Kasumi-1 (cell line): ENCODE measurements around the gene TPT1.
"Not testable (repeated sequence)": the region's sequence is repeated elsewhere in the genome, so short reads cannot be mapped to it uniquely, and the experiment has no call there.

Experiments
- DNase-seq, 2 experiments: peaks; one replicate each; lab custom pipeline; 2025; lab: John Stamatoyannopoulos, UW

TPT1 gene

GRCh38 chr13:45367358-45367757, 26.4 kb upstream of the TPT1 start:
- DNase-seq: peak; percentile 26 to 37

- no peak for DNase-seq
Measured at GRCh38 chr13:45365558-45365885, 24.5 kb upstream of the TPT1 start.

GRCh38 chr13:45364876-45365557, 24.0 kb upstream of the TPT1 start:
- no peak for DNase-seq

GRCh38 chr13:45362939-45363338, 22.0 kb upstream of the TPT1 start:
- DNase-seq: peak; percentile 10 to 39

GRCh38 chr13:45361596-45362206, 20.7 kb upstream of the TPT1 start:
- DNase-seq: no peak

GRCh38 chr13:45356966-45357672, 16.1 kb upstream of the TPT1 start:
- peak; percentile 37 to 73 for DNase-seq

- DNase-seq: no peak
Measured at GRCh38 chr13:45353895-45354294, 12.9 kb upstream of the TPT1 start.

GRCh38 chr13:45352031-45352430, 11.0 kb upstream of the TPT1 start:
- no peak for DNase-seq

GRCh38 chr13:45350152-45350551, 9.2 kb upstream of the TPT1 start:
- no peak for DNase-seq

GRCh38 chr13:45349438-45349837, 8.5 kb upstream of the TPT1 start:
- no peak for DNase-seq

GRCh38 chr13:45344064-45344463, 3.1 kb upstream of the TPT1 start:
- DNase-seq: not testable (repeated sequence)

GRCh38 chr13:45343102-45343501, 2.1 kb upstream of the TPT1 start:
- DNase-seq: not testable (repeated sequence)

GRCh38 chr13:45342668-45343067, 1.7 kb upstream of the TPT1 start:
- not testable (repeated sequence) for DNase-seq

GRCh38 chr13:45341799-45342500, 967 bp upstream of the TPT1 start:
- peak; percentile 37 to 42 for DNase-seq

GRCh38 chr13:45340422-45341033, 455 bp downstream of the TPT1 start:
- peak; percentile 80 for DNase-seq

- DNase-seq: no peak
Measured at GRCh38 chr13:45339867-45340266, 1.1 kb downstream of the TPT1 start.

GRCh38 chr13:45339399-45339798, 1.6 kb downstream of the TPT1 start:
- no peak for DNase-seq

- DNase-seq: no peak
Measured at GRCh38 chr13:45337803-45338202, 3.2 kb downstream of the TPT1 start.

GRCh38 chr13:45337395-45337794, 3.6 kb downstream of the TPT1 start:
- no peak for DNase-seq

GRCh38 chr13:45336025-45336800, 4.8 kb downstream of the TPT1 start:
- DNase-seq: no peak

- DNase-seq: peak in 1 of 2 experiments; percentile 25
Measured at GRCh38 chr13:45335397-45336024, 5.5 kb downstream of the TPT1 start.
